RPMI7951 (cell line): Measurements from ENCODE around the gene USP26. TPM values are rescaled to one million over a fixed set of nuclear protein-coding genes. Genes with fewer than 3 reads are reported as not detected.
"Not testable (repeated sequence)": the region's sequence is repeated elsewhere in the genome, so short reads cannot be mapped to it uniquely, and the experiment has no call there.

ENCODE experiments used
- DNase-seq: peaks from one replicate; pipeline ENCODE4 v3.0.0-alpha.2; 2012; ENCODE audit warnings: low read depth
- total RNA-seq: library from RNA; depleted of rRNA; stranded (reverse); fragments of >200 nt; shearing (Covaris generic); gene quantifications from 2 replicates; pipeline ENCODE4 v1.2.3, GENCODE V29; 2014; rRNA removed

Gene USP26
- total RNA-seq, 1 experiment from 2014 or later: not detected

- no peak for DNase-seq
Measured at GRCh38 chrX:133018229-133018628, 78.7 kb downstream of the USP26 start.

- no peak for DNase-seq
Measured at GRCh38 chrX:133007458-133007857, 89.5 kb downstream of the USP26 start.

- no peak for DNase-seq
Measured at GRCh38 chrX:133005616-133006015, 91.3 kb downstream of the USP26 start.

GRCh38 chrX:133005042-133005441 is 91.9 kb downstream of the USP26 start:
- no peak for DNase-seq

GRCh38 chrX:132999209-132999608 is 97.7 kb downstream of the USP26 start:
- DNase-seq: no peak

- no peak for DNase-seq
Measured at GRCh38 chrX:132990835-132991234, 106.1 kb downstream of the USP26 start.

GRCh38 chrX:132986556-132986955 is 110.4 kb downstream of the USP26 start:
- DNase-seq: no peak

GRCh38 chrX:132984058-132984650 is 112.8 kb downstream of the USP26 start:
- DNase-seq: no peak

GRCh38 chrX:132983496-132983895 is 113.4 kb downstream of the USP26 start:
- DNase-seq: no peak

- not testable (repeated sequence) for DNase-seq
Measured at GRCh38 chrX:132980035-132980434, 116.9 kb downstream of the USP26 start.

Other genes starting within 250 kb of the USP26 start
- not detected in 2 replicates for gene HS6ST2, start 138.5 kb downstream of the USP26 start, total RNA-seq
- gene TFDP3, start 121.2 kb upstream of the USP26 start, total RNA-seq: not detected in 2 replicates